Ovary (tissue), 3 donors: ENCODE data around the gene SORL1-AS1.

Source experiments
- EP300 ChIP-seq: sonication (generic); formaldehyde crosslinking; IDR thresholded peaks from one replicate; pipeline ENCODE4 v1.6.1; 2017; ENCODE audit warnings: antibody characterized with exemption
- TF ChIP-seq, protein P1 (sequence below), 3 donors: fragments of 450-650 bp in 2 of 3; fragments of 200-600 bp in 1 of 3; IDR thresholded peaks; one replicate each; pipeline versions ENCODE4 v1.5.1 to v1.8.0; 2016 to 2022; ENCODE audit warnings: antibody characterized with exemption in 3 of 3, mild to moderate bottlenecking in 1 of 3
- donor health status: DM: no; HTN: no; CAD: no.

DNA sequence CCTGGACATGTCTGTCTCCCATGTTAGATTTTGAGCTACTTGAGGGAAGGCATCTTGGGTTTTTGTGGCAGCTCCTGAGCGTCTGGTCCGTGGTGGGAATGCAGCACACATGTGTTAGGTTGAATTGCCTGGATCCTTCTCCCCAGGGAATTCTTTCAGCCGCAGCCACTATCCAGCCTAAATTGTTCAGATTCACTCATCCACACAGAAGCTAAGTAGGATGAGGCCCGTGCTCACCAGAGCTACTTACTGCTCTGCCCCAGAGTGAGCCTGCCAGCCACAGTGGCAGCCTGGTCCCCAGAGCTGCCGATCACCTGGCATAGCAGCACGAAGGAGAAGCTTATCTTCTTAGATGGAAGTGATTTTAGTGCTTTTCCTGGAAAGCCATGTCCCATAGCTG is 34.4 kb upstream of the SORL1-AS1 start:
- TF ChIP-seq, protein P1, sequence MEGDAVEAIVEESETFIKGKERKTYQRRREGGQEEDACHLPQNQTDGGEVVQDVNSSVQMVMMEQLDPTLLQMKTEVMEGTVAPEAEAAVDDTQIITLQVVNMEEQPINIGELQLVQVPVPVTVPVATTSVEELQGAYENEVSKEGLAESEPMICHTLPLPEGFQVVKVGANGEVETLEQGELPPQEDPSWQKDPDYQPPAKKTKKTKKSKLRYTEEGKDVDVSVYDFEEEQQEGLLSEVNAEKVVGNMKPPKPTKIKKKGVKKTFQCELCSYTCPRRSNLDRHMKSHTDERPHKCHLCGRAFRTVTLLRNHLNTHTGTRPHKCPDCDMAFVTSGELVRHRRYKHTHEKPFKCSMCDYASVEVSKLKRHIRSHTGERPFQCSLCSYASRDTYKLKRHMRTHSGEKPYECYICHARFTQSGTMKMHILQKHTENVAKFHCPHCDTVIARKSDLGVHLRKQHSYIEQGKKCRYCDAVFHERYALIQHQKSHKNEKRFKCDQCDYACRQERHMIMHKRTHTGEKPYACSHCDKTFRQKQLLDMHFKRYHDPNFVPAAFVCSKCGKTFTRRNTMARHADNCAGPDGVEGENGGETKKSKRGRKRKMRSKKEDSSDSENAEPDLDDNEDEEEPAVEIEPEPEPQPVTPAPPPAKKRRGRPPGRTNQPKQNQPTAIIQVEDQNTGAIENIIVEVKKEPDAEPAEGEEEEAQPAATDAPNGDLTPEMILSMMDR (IDR thresholded peaks at IDR 0.05) = no peak
- TF ChIP-seq EP300 = no peak
